ENCODE results near the gene NHERF1.

Gene NHERF1

GRCh38 chr17:74744714-74745547, 3.5 kb upstream of the NHERF1 start:
- DNase-seq = peak; percentile 81
- in situ Hi-C loops (cut with MboI; ENCODE audit: low pct_unique_long_range_greater_than_20kb, low sequenced_read_pairs) = no loop called here

- DNase-seq = no peak
- in situ Hi-C loops (cut with MboI; ENCODE audit: low pct_unique_long_range_greater_than_20kb, low sequenced_read_pairs) = no loop called here
Observed at GRCh38 chr17:74745548-74746177, 2.8 kb upstream of the NHERF1 start.

- in situ Hi-C loops (cut with MboI; ENCODE audit: low pct_unique_long_range_greater_than_20kb, low sequenced_read_pairs) = no loop called here
- DNase-seq = no peak
Observed at GRCh38 chr17:74746376-74746775, 2.1 kb upstream of the NHERF1 start.

- DNase-seq = peak; percentile 52
- in situ Hi-C loops (cut with MboI; ENCODE audit: low pct_unique_long_range_greater_than_20kb, low sequenced_read_pairs) = no loop called here
Observed at GRCh38 chr17:74746922-74747321, 1.5 kb upstream of the NHERF1 start.

GRCh38 chr17:74748279-74748528, 224 bp upstream of the NHERF1 start:
- DNase-seq = no peak
- in situ Hi-C loops (cut with MboI; ENCODE audit: low pct_unique_long_range_greater_than_20kb, low sequenced_read_pairs) = no loop called here

- in situ Hi-C loops (cut with MboI; ENCODE audit: low pct_unique_long_range_greater_than_20kb, low sequenced_read_pairs) = no loop called here
- DNase-seq = no peak
Observed at GRCh38 chr17:74749279-74750038, 1.0 kb downstream of the NHERF1 start.

GRCh38 chr17:74750039-74750326, 1.6 kb downstream of the NHERF1 start:
- in situ Hi-C loops (cut with MboI; ENCODE audit: low pct_unique_long_range_greater_than_20kb, low sequenced_read_pairs) = no loop called here

GRCh38 chr17:74750327-74751069, 2.1 kb downstream of the NHERF1 start:
- no peak for DNase-seq
- in situ Hi-C loops (cut with MboI; ENCODE audit: low pct_unique_long_range_greater_than_20kb, low sequenced_read_pairs) = no loop called here

More at GRCh38 chr17:74750039-74750326, 1.6 kb downstream of the NHERF1 start:
- no peak for DNase-seq

GRCh38 chr17:74752415-74752814, 4.0 kb downstream of the NHERF1 start:
- no peak for DNase-seq
- in situ Hi-C loops (cut with MboI; ENCODE audit: low pct_unique_long_range_greater_than_20kb, low sequenced_read_pairs) = no loop called here

GRCh38 chr17:74752822-74753401, 4.5 kb downstream of the NHERF1 start:
- in situ Hi-C loops (cut with MboI; ENCODE audit: low pct_unique_long_range_greater_than_20kb, low sequenced_read_pairs) = no loop called here
- DNase-seq = no peak

- DNase-seq = no peak
- in situ Hi-C loops (cut with MboI; ENCODE audit: low pct_unique_long_range_greater_than_20kb, low sequenced_read_pairs) = no loop called here
Observed at GRCh38 chr17:74754832-74755231, 6.4 kb downstream of the NHERF1 start.

GRCh38 chr17:74755533-74755932, 7.1 kb downstream of the NHERF1 start:
- in situ Hi-C loops (cut with MboI; ENCODE audit: low pct_unique_long_range_greater_than_20kb, low sequenced_read_pairs) = no loop called here

GRCh38 chr17:74756891-74757290, 8.5 kb downstream of the NHERF1 start:
- in situ Hi-C loops (cut with MboI; ENCODE audit: low pct_unique_long_range_greater_than_20kb, low sequenced_read_pairs) = no loop called here
- DNase-seq = no peak

More at GRCh38 chr17:74755533-74755932, 7.1 kb downstream of the NHERF1 start:
- no peak for DNase-seq

- DNase-seq = no peak
- in situ Hi-C loops (cut with MboI; ENCODE audit: low pct_unique_long_range_greater_than_20kb, low sequenced_read_pairs) = no loop called here
Observed at GRCh38 chr17:74757502-74757901, 9.1 kb downstream of the NHERF1 start.

- in situ Hi-C loops (cut with MboI; ENCODE audit: low pct_unique_long_range_greater_than_20kb, low sequenced_read_pairs) = no loop called here
- no peak for DNase-seq
Observed at GRCh38 chr17:74757931-74758847, 9.8 kb downstream of the NHERF1 start.

GRCh38 chr17:74758848-74759168, 10.4 kb downstream of the NHERF1 start:
- DNase-seq = peak; percentile 47
- in situ Hi-C loops (cut with MboI; ENCODE audit: low pct_unique_long_range_greater_than_20kb, low sequenced_read_pairs) = no loop called here

- in situ Hi-C loops (cut with MboI; ENCODE audit: low pct_unique_long_range_greater_than_20kb, low sequenced_read_pairs) = no loop called here
- DNase-seq = peak; percentile 82
Observed at GRCh38 chr17:74759243-74759801, 10.9 kb downstream of the NHERF1 start.

GRCh38 chr17:74759941-74760340, 11.5 kb downstream of the NHERF1 start:
- DNase-seq = no peak
- in situ Hi-C loops (cut with MboI; ENCODE audit: low pct_unique_long_range_greater_than_20kb, low sequenced_read_pairs) = no loop called here
